Measurements from ENCODE around the gene TPH2. TPM values are rescaled to one million over a fixed set of nuclear protein-coding genes. Genes with fewer than 3 reads are reported as not detected.

TPH2 gene
- total RNA-seq, 1 experiment from 2014 or later = 0.83 TPM

GRCh38 chr12:71967211-71967610 is 28.6 kb downstream of the TPH2 start (continued):
- no peak for TF ChIP-seq SOX15 (CRISPR knock-in tag; IDR thresholded peaks at IDR 0.05)
- TF ChIP-seq JUN (CRISPR knock-in tag; IDR thresholded peaks at IDR 0.05) = no peak
- no peak for TF ChIP-seq IRF1 (CRISPR knock-in tag; IDR thresholded peaks at IDR 0.05)
- TF ChIP-seq OVOL2 (CRISPR knock-in tag; IDR thresholded peaks at IDR 0.05; ENCODE audit: borderline replicate concordance) = no peak
- TF ChIP-seq ELF4 (CRISPR knock-in tag; IDR thresholded peaks at IDR 0.05; ENCODE audit: low read depth) = no peak
- TF ChIP-seq PRDM15 (CRISPR knock-in tag; IDR thresholded peaks at IDR 0.05) = no peak
- no peak for TF ChIP-seq NFATC4 (CRISPR knock-in tag; IDR thresholded peaks at IDR 0.05)
- TF ChIP-seq ZBTB43 (CRISPR knock-in tag; IDR thresholded peaks at IDR 0.05) = no peak
- TF ChIP-seq ZNF671 (CRISPR knock-in tag; IDR thresholded peaks at IDR 0.05) = no peak
- no peak for TF ChIP-seq MYBL2 (CRISPR knock-in tag; IDR thresholded peaks at IDR 0.05)
- no peak for TF ChIP-seq MXD4 (CRISPR knock-in tag; IDR thresholded peaks at IDR 0.05; ENCODE audit: borderline replicate concordance)

DNA sequence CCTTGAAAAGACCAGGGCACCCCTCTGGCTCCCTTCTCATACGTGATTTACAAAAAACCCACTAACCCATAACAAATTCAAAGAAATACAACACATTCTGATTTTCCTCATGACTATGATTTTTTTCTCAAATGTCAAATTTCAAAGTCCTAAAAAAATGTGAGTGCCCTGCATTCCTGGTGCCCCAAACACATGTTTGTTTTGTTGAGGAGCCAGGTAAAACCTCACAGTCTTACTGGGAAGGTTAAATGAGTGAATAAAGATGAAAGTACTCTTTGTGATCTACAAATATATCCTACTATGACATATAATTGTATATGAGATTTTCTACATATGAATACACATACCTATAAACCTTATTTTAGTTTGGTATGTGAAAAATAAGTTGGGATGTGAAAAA is 30.7 kb downstream of the TPH2 start:
- TF ChIP-seq ZNF263 (CRISPR knock-in tag; IDR thresholded peaks at IDR 0.05; ENCODE audit: low read depth) (no peak), CBFB (CRISPR knock-in tag; IDR thresholded peaks at IDR 0.05; ENCODE audit: low read depth) (no peak), GRHL2 (CRISPR knock-in tag; IDR thresholded peaks at IDR 0.05; ENCODE audit: insufficient replicate concordance, severe bottlenecking) (no peak), ZNF232 (CRISPR knock-in tag; IDR thresholded peaks at IDR 0.05) (no peak)
- Mint-ChIP-seq H3K9me3 (peaks cover 10% of the 10 kb centered on the region), H3K4me1 (peaks cover 51% of the 10 kb centered on the region), H3K36me3 (0 out of 2 replicates have a peak, but pooled peaks cover under 1% of the 10 kb centered on the region), H3K27me3 (ENCODE audit: low read depth) (peaks cover 2% of the 10 kb centered on the region; the same call in 1 of the 2 replicates), H3K4me3 (no peak overlapping the region), H3K27ac (no peak overlapping the region)
- ChIA-PET CTCF (no interaction called here), POLR2A (no interaction called here)
- ATAC-seq (no peak), DNase-seq (ENCODE audit: low spot score) (no peak)

DNA sequence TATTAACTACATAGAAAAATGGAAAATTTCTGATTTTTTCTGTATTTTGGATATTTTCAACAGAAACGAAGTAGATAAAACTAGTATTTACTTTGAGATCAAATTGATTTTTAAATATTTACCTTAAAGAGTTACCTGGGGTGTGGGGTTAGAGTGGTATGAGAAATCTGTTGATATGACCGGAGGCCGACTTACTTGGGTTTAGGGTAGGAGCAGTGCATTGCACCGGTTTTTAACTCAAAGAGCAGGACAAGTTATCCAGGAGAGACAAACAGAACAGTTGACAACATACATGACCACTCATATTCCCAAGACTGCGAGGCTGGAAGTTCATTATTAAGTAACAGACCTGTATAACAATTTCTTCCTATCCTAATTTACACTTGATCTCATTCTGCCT is 31.4 kb downstream of the TPH2 start:
- Mint-ChIP-seq H3K36me3 (0 out of 2 replicates have a peak, but pooled peaks cover 3% of the 10 kb centered on the region), H3K4me3 (no peak overlapping the region)
- CTCF ChIA-PET = no interaction called here
- no peak for TF ChIP-seq FOXK1 (CRISPR knock-in tag; IDR thresholded peaks at IDR 0.05)
- no peak for TF ChIP-seq ATF6 (CRISPR knock-in tag; IDR thresholded peaks at IDR 0.05)
- TF ChIP-seq, protein P1, sequence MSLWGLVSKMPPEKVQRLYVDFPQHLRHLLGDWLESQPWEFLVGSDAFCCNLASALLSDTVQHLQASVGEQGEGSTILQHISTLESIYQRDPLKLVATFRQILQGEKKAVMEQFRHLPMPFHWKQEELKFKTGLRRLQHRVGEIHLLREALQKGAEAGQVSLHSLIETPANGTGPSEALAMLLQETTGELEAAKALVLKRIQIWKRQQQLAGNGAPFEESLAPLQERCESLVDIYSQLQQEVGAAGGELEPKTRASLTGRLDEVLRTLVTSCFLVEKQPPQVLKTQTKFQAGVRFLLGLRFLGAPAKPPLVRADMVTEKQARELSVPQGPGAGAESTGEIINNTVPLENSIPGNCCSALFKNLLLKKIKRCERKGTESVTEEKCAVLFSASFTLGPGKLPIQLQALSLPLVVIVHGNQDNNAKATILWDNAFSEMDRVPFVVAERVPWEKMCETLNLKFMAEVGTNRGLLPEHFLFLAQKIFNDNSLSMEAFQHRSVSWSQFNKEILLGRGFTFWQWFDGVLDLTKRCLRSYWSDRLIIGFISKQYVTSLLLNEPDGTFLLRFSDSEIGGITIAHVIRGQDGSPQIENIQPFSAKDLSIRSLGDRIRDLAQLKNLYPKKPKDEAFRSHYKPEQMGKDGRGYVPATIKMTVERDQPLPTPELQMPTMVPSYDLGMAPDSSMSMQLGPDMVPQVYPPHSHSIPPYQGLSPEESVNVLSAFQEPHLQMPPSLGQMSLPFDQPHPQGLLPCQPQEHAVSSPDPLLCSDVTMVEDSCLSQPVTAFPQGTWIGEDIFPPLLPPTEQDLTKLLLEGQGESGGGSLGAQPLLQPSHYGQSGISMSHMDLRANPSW (CRISPR knock-in tag; conservative IDR thresholded peaks at IDR 0.05; ENCODE audit: low read depth) = no peak
- no peak for TF ChIP-seq ZBTB43 (CRISPR knock-in tag; IDR thresholded peaks at IDR 0.05)
- no peak for TF ChIP-seq TEAD1 (CRISPR knock-in tag; IDR thresholded peaks at IDR 0.05)
- no peak for TF ChIP-seq TEAD4 (CRISPR knock-in tag; IDR thresholded peaks at IDR 0.05)
- no peak for TF ChIP-seq ZNF138 (CRISPR knock-in tag; conservative IDR thresholded peaks at IDR 0.05)
- TF ChIP-seq, protein P2, sequence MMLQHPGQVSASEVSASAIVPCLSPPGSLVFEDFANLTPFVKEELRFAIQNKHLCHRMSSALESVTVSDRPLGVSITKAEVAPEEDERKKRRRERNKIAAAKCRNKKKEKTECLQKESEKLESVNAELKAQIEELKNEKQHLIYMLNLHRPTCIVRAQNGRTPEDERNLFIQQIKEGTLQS (CRISPR knock-in tag; conservative IDR thresholded peaks at IDR 0.05) = no peak

More for the DNA sequence above, 31.4 kb downstream of the TPH2 start:
- H3K4me1 Mint-ChIP-seq = peaks cover 51% of the 10 kb centered on the region
- ATAC-seq (no peak), DNase-seq (ENCODE audit: low spot score) (no peak)
- H3K9me3 Mint-ChIP-seq = peaks cover 10% of the 10 kb centered on the region
- POLR2A ChIA-PET = no interaction called here
- H3K27me3 Mint-ChIP-seq (ENCODE audit: low read depth) = peaks cover 4% of the 10 kb centered on the region; the same call in 1 of the 2 replicates
- H3K27ac Mint-ChIP-seq = no peak overlapping the region

Measured in WTC11 (cell line).